ENCODE data around the gene RPS19BP1.

DNA sequence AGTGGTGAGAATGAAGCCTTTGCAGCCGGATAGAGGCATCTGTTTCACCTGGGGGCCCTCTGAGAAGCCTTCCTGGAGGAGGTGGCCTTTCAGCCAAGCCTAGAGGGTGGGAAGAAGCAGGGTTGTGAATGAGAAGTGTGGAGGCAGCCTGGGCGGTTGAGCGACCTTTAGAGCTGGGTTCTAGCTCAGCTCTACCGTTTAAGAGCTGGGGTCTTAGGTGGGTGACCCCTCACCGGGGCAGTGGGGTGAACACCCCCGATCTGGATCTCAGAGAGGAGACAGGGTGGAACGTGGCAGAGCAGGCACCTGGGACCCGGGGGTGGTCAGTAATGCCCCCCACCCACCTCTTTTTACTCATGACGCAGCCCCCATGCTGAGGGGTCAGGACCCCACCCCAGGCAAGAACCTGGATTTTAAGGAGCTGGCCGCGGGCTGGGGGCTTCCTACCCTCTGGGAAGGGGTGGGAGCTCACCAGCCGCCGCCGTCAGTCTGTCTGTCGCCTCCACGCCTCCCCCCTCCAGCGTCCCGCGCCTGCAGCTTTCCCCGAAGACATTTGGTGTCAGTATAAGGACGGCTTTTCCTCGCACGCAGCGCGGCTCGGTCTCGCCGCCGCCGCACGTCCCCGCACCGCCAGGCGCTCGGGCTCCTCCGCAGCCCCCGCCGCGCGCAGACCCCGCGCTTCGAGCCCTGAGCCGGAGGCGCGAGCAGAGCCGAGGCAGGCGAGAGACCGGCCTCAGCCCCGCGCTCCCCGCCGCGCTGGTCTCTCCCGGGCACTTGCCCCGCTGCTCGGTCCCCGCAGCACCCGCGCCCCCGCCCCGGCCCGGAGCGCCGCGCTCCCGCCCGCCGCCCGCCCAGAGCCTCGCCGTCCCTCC lies 24.7 kb upstream of the RPS19BP1 start:
- TF ChIP-seq POLR2A (IDR thresholded peaks at IDR 0.05; ENCODE audit: low read length) (no peak), GATA1 (IDR thresholded peaks at IDR 0.05; ENCODE audit: low read depth, low read length) (no peak)

Data from erythroblast (primary cell).